Activated CD4-positive, alpha-beta T cell treated with anti-CD3 and anti-CD28 coated beads, Interleukin-2, amount 50 U/mL, for 4 hours (primary cell): ENCODE data around the gene EIF6.
"Not testable (repeated sequence)": the region's sequence is repeated elsewhere in the genome, so short reads cannot be mapped to it uniquely, and the experiment has no call there.

Source experiments
- DNase-seq, 2 experiments: peaks; one replicate each; pipeline ENCODE4 v3.0.0-alpha.2; 2020

EIF6 gene

GRCh38 chr20:35254448-35254999 lies 30.0 kb downstream of the EIF6 start:
- no peak for DNase-seq

GRCh38 chr20:35253010-35253409 lies 31.6 kb downstream of the EIF6 start:
- no peak for DNase-seq

- DNase-seq = not testable (repeated sequence)
Observed at GRCh38 chr20:35252598-35252997, 32.0 kb downstream of the EIF6 start.

GRCh38 chr20:35252037-35252461 lies 32.5 kb downstream of the EIF6 start:
- no peak for DNase-seq

- DNase-seq = no peak
Observed at GRCh38 chr20:35251613-35251940, 33.0 kb downstream of the EIF6 start.

GRCh38 chr20:35248641-35249475 lies 35.7 kb downstream of the EIF6 start:
- no peak for DNase-seq

- DNase-seq = no peak
Observed at GRCh38 chr20:35246723-35247122, 37.8 kb downstream of the EIF6 start.

GRCh38 chr20:35243986-35244385 lies 40.6 kb downstream of the EIF6 start:
- DNase-seq = no peak

GRCh38 chr20:35243317-35243716 lies 41.3 kb downstream of the EIF6 start:
- DNase-seq = no peak

GRCh38 chr20:35240811-35241293 lies 43.7 kb downstream of the EIF6 start:
- DNase-seq = no peak

- no peak for DNase-seq
Observed at GRCh38 chr20:35240083-35240810, 44.3 kb downstream of the EIF6 start.

GRCh38 chr20:35238735-35239134 lies 45.8 kb downstream of the EIF6 start:
- no peak for DNase-seq

GRCh38 chr20:35238170-35238569 lies 46.4 kb downstream of the EIF6 start:
- no peak for DNase-seq

GRCh38 chr20:35237486-35237885 lies 47.1 kb downstream of the EIF6 start:
- DNase-seq = no peak

- DNase-seq = no peak
Observed at GRCh38 chr20:35235881-35236280, 48.7 kb downstream of the EIF6 start.

- no peak for DNase-seq
Observed at GRCh38 chr20:35232575-35232974, 52.0 kb downstream of the EIF6 start.
